ENCODE data around the gene RSU1. TPM values are rescaled to one million over a fixed set of nuclear protein-coding genes. Genes with fewer than 3 reads are reported as not detected.

RSU1 gene
- total RNA-seq (2014; rRNA removed; shearing (Covaris generic)) = 42.3 and 50.1 TPM in 2 replicates
- 38.4 and 45.0 TPM in 2 replicates for polyA plus RNA-seq (2015; cell fraction: cytosol; rRNA removed)
- 14.5 and 19.3 TPM in 2 replicates for polyA plus RNA-seq (2015; cell fraction: nucleus; rRNA removed)

DNA sequence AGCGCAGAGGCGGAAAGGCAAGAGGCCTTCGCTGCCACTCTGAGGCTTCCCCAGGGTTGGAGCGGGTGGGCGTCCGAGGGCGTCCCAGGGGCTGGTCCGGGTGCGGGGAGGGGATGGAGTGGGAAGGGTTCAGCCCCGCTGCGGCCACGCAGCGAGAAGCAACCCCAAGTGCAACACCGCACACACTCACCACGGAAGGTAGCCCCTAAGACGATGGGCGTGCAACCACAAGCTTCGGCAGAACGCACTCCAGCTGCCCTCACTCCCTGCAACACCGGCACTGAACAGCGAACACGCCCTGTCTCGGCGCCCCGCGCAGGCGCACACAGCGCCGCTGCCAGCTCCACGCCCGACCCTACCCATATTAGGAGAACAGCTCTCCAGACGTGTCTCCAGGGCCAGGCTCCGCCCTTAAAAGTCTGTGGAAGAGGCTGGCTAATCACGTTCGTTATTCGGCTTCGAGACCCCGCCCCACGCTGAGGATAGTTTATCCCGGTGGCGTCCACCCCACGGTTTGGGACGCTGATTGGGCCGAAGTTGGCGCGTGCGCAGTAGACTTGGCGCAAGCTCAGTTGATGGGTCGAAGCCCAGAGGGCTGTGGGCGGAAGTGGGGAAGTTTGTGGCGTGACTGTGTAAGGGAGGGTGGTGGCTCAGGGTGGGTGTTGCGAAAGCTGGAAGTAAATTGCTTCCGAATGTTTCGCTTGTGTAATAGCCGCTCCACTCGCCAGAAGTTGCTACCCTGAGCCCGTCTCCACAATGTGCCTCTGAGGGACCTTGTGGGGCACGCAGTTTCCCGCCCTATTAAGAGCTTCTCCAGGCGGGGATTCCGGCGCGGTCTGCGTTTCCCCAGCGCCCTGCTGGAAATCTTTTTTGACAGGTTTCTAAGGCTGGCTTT lies at the start of gene RSU1:
Gene RSU1 (minus strand): TSS at position 300 of the 895 bp plus-strand sequence. CDS start 343 bp downstream, outside the sequence.
- in situ Hi-C loops (cut with HindIII; ENCODE audit: low pct_unique_long_range_greater_than_20kb, low sequenced_read_pairs) = no loop called here
- DNase-seq (ENCODE audit: low read depth, low spot score) = peak; percentile 99

DNA sequence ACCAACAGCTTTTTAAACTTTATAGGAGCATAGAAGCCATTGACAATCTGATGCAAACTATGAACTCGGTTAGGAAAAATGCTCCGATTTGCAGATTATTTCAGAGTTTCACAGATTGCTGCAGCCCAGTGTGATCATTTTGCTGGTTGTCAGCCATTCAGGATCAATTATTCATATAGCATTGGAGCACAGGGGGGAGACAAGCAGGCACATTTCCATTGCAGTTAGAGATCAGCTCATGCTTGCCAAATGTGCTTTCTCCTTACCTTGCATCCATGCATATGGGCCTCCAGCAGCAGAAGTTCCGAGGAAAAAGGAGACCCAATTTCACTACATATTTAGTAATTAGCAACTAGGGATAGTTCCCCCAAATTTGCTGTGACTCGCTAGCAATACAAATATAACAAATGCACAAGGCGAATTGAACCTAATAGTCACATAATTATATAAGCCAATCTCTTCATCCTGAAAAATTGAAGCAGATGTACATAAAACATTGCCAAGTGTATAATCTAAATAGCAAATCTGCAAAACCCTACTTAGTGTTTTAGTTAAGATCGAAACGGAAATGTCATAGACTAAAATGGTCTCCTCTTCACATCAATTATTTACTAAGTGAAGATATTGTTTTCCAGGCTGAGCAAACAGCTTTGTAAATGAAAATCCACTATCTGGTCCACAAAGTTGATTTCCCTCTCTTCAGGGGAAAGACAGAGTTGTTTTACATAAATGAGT lies 49.5 kb upstream of the RSU1 start:
- DNase-seq (ENCODE audit: low read depth, low spot score) = no peak
- in situ Hi-C loops (cut with HindIII; ENCODE audit: low pct_unique_long_range_greater_than_20kb, low sequenced_read_pairs) = loop anchor here (25.0 kb wide), 1 partner anchor 371 kb away; the partner anchor contains the start of gene VIM

DNA sequence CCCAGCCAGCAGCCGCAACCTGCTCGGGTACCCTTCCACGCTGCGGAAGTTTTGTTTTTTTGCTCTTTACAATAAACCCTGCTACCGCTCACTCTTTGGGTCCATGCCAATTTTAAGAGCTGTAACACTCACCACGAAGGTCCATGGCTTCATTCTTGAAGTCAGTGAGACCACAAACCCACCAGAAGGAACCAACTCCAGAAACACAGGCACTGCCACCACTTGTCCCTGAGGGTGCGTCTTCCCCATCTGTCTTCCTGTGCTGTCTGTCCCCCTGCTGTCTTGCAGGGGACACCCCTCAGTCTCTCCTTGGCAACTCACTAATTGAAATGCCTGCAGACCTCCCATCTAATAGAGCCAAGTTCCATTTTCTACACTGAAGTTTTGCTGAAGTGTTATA lies 48.5 kb upstream of the RSU1 start:
- no peak for DNase-seq (ENCODE audit: low read depth, low spot score)
- in situ Hi-C loops (cut with HindIII; ENCODE audit: low pct_unique_long_range_greater_than_20kb, low sequenced_read_pairs) = loop anchor here (25.0 kb wide), 1 partner anchor 372 kb away; the partner anchor contains the start of gene VIM

DNA sequence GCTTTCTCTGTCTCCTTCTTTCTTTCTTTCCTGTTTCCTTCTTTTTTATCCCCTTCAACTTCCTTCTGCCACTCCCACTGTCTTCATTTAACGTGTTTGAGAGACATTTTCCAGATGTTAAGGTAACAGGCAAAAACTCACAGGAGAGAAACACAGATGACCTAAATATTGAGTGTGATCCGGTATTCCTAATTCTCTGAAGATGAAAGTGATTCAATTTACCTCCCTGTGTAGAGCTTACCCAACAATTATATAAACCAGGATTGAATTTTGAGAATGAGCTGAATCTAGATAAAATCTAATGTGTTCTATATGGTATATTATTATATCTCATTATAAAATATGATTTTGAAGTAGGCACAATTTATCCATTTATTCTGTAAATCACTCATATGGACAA lies 46.5 kb upstream of the RSU1 start:
- no peak for DNase-seq (ENCODE audit: low read depth, low spot score)
- in situ Hi-C loops (cut with HindIII; ENCODE audit: low pct_unique_long_range_greater_than_20kb, low sequenced_read_pairs) = loop anchor here (25.0 kb wide), 1 partner anchor 374 kb away; the partner anchor contains the start of gene VIM

DNA sequence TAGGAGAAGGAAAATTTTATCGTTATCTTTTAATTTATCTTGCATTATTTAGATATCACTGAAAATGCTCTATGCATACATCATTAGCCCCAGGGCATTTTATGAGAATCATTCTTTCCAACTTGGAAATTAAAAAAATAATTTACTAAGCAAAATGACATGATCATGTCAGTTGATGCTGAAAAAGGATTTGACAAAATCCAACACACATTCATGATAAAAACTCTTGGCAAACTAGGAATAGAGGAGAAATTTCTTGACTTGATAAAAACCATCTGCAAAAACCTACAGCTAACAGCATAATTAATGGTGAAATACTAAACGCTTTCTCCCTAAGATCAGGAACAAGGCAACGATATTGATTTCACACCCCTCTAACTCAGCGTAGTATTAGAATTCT lies 40.2 kb upstream of the RSU1 start:
- DNase-seq (ENCODE audit: low read depth, low spot score) = no peak
- in situ Hi-C loops (cut with HindIII; ENCODE audit: low pct_unique_long_range_greater_than_20kb, low sequenced_read_pairs) = loop anchor here (25.0 kb wide), 1 partner anchor 380 kb away; the partner anchor contains the start of gene VIM

DNA sequence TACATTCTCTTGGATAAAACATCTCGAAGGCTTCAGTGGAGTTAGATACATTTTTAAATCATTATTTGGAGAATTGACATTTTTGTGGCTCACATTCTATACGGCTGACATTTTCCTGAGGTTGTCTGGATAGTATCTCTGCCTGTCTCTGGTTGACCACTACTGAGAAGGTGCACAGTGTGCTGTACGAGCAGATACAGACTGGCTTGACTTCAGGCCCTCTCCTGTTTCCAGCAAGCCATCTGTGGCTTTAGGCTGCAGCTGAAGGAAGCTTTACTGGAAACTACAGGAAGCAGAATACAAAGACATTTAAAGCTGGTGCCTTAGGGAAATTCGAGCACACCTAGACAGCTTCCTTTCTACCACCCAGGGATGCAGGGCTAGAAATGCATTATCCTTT lies 39.3 kb upstream of the RSU1 start:
- in situ Hi-C loops (cut with HindIII; ENCODE audit: low pct_unique_long_range_greater_than_20kb, low sequenced_read_pairs) = loop anchor here (25.0 kb wide), 1 partner anchor 381 kb away; the partner anchor contains the start of gene VIM
- peak; percentile 8 for DNase-seq (ENCODE audit: low read depth, low spot score)

DNA sequence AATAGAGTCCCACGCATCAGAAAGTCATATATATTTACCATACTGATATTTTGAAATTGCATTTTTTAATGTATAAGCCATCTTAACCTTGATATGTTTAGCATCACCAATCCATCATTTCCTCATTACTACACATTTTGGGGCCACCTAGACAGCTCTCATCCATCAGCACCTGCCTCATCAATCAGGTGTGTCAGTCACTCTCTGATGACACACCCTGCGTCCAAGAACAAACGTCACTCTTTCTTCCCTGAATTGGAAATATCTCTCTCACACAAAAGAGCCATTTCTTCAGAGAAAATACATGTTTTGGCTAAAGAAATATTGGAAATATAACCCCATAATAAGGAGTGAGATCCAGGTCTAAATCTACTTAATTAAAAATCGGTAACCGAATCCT lies 38.9 kb upstream of the RSU1 start:
- no peak for DNase-seq (ENCODE audit: low read depth, low spot score)
- in situ Hi-C loops (cut with HindIII; ENCODE audit: low pct_unique_long_range_greater_than_20kb, low sequenced_read_pairs) = loop anchor here (25.0 kb wide), 1 partner anchor 381 kb away; the partner anchor contains the start of gene VIM

DNA sequence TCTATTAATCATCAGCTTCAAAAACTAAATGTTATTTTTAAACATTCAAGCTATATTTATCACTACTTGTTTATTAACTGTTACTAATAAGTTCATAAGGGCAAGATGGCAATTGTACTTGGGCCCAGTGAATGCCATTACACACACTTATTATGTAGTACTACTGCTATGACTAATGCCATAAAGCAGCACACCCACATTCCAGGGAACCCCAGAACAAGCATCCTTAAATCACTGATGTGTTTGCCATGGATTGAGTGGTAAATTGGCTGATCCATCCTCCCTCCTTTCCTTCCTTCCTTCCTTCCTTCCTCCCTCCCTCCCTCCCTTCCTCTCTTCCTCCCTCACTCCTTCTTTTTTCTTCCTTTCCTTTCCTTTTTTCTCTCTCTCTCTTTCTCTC lies 37.4 kb upstream of the RSU1 start:
- no peak for DNase-seq (ENCODE audit: low read depth, low spot score)
- in situ Hi-C loops (cut with HindIII; ENCODE audit: low pct_unique_long_range_greater_than_20kb, low sequenced_read_pairs) = loop anchor here (25.0 kb wide), 1 partner anchor 383 kb away; the partner anchor contains the start of gene VIM

DNA sequence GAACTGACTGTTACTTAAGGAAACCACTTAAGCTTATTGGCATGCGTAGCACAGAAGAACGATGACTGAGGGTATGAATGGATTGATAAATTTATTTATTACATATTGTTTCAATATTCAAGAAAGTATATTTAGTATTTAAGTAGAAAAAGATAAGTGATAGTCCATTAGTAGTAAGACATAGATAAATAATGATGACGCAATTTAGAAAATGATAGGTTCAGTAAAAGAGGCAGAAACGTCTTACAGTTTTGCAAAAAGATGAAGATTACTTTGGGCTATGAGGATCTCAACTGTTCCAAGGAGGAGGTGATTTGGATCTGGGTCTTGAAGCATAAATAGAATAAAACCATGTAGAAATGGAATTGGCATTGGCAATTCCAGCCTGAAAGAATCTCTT lies 36.6 kb upstream of the RSU1 start:
- DNase-seq (ENCODE audit: low read depth, low spot score) = no peak
- in situ Hi-C loops (cut with HindIII; ENCODE audit: low pct_unique_long_range_greater_than_20kb, low sequenced_read_pairs) = loop anchor here (25.0 kb wide), 1 partner anchor 383 kb away; the partner anchor contains the start of gene VIM

DNA sequence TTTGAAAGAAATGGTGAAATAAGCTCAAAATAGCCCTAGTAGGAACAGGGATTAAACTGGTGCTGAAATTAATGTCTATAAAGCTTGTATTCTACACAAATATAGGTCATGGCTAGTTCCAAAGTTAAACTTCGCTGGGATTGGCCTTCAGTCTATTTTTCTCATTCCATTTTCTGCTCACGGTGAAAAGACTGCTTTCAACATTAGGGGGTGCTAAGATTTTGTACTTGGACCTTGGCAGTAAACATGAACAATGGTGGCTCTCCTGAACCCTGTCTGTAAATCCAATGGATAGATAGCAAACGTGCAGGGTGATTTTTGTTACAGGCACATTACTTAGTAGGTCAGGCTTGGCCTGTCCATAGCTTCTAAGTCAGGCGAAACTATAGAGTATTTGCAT lies 36.0 kb upstream of the RSU1 start:
- in situ Hi-C loops (cut with HindIII; ENCODE audit: low pct_unique_long_range_greater_than_20kb, low sequenced_read_pairs) = loop anchor here (25.0 kb wide), 1 partner anchor 384 kb away; the partner anchor contains the start of gene VIM
- DNase-seq (ENCODE audit: low read depth, low spot score) = peak; percentile 67

DNA sequence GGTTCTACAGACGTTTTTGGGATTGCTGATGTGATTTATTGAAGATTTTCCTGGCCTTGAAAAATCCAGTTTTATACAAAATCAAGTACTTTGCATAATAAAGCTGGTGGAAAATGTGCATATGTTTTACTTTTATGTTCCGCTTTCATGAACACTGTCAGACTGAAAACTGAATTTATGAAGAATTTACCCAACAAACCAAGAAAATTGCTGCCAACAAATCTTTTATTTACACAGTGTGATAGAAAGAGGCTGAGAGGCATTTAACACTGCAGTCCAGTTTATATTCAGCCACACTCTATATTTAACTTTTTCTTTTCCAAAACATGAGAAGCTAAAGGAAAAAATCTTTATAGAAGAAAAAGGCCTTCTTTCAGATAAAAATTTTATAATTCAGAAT lies 35.4 kb upstream of the RSU1 start:
- no peak for DNase-seq (ENCODE audit: low read depth, low spot score)
- in situ Hi-C loops (cut with HindIII; ENCODE audit: low pct_unique_long_range_greater_than_20kb, low sequenced_read_pairs) = loop anchor here (25.0 kb wide), 1 partner anchor 385 kb away; the partner anchor contains the start of gene VIM

DNA sequence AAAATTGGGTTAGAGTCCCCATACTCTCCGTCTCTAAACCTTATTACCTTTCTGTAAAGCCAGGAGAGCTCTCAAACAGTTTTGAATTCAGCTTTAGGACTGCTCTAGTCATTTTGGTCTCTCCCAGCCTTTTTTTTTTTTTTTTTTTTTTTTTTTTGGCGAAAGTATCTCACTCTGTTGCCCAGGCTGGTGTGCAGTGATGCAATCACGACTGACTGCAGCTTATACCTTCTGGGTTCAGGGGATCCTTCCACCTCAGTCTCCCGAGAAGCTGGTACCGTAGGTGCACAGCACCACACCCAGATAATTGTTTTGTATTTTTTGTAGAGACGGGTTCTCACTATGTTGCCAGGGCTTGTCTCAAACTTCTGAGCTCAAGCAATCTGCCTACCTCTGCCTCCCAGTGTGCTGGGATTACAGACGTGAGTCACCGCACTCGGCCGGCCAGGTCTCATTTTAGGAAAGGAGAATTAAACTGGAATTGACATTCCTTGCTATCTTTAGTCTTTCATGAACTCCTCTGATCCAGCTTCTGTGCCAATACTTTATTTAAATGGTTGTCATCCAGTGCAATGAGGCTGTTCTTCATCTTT lies 31.4 kb upstream of the RSU1 start:
- no peak for DNase-seq (ENCODE audit: low read depth, low spot score)
- in situ Hi-C loops (cut with HindIII; ENCODE audit: low pct_unique_long_range_greater_than_20kb, low sequenced_read_pairs) = no loop called here

DNA sequence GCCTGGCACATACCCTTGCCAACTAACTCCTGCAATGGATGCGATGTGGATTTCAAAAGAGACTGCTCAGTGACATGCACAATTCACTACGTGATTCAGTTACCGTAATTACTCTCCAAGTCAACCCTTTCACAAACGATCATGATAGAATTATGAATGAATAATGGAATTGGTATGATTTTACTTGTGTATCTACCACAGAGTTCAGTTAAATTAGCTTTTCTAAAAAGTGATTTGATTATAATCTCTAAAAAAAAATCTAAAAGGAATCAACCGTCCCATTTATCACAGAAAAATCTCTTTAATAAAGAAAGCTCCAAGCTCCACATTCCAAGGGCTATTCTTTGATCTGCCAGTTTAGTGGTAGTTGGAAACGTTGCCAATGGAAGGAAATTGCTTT lies 30.4 kb upstream of the RSU1 start:
- in situ Hi-C loops (cut with HindIII; ENCODE audit: low pct_unique_long_range_greater_than_20kb, low sequenced_read_pairs) = no loop called here
- no peak for DNase-seq (ENCODE audit: low read depth, low spot score)

DNA sequence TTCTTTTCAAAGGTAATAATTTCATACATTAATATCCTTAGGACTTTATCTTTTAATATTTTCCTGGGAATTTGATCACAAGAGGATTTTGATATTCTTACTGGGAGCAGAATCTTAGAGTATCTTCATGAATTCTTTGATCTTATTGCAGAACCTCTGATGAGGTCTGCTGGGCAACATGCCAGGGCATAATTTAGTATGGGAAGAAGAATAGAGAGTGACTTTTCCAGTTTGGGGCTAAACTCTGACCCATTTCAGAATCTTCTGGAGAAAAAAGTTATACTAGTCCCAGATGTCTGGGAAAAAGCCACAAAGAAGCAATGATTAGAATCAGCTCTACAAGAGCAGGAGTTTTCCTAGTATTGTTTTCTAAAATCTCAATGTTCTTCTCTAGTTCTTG lies 28.0 kb upstream of the RSU1 start:
- in situ Hi-C loops (cut with HindIII; ENCODE audit: low pct_unique_long_range_greater_than_20kb, low sequenced_read_pairs) = no loop called here
- no peak for DNase-seq (ENCODE audit: low read depth, low spot score)

DNA sequence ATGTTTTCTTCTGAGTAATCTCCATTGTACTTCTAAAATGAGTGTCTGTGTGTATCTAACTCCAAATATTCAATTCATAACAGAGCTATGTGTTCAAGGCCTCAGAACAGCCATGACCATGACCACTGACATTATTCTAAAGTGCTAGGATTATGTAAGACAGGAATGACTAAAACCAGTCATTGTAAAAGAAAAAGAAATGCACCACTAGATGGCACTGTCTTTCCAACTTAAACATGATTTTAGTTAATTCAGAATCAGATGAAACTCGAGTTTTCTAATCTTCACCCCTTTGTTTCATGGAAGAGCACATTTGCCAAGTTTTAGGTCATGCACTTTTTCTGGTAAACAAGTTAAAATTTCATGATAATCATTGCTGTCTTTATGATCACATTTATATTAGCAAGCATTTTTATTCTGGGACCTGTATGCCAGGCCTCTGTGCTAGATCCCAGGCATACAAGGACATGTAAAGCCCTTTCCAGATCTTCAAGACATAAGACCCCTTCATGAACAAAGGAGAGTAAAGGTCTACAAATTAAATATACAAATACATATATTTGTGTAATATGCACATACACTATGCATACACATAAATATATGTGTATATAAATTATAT lies 26.1 kb upstream of the RSU1 start:
- in situ Hi-C loops (cut with HindIII; ENCODE audit: low pct_unique_long_range_greater_than_20kb, low sequenced_read_pairs) = no loop called here
- peak; percentile 79 for DNase-seq (ENCODE audit: low read depth, low spot score)

DNA sequence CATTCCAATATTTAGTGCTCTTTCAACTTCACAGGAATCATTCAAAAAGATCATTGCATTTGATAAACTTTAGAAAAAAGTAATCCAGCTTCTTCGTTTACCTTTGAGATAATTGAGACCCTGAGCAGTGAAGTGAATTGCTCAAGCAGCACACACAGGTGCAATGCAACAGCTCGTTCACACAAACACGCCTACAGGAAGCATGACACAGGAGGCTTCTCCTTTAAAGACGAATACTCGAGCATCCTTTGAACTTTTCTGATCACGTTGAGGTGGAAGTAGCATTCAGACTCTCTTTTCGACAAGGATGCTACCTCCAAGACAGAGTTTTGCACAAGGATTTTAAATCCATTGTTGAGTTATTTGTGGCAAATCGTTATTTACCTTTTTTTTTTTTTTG lies 18.0 kb upstream of the RSU1 start:
- DNase-seq (ENCODE audit: low read depth, low spot score) = no peak
- in situ Hi-C loops (cut with HindIII; ENCODE audit: low pct_unique_long_range_greater_than_20kb, low sequenced_read_pairs) = no loop called here

Measured in SK-MEL-5 (cell line).